Panc1 (cell line): ENCODE results near the gene RARA. TPM values are rescaled to one million over a fixed set of nuclear protein-coding genes. Genes with fewer than 3 reads are reported as not detected.
"Not testable (repeated sequence)": the region's sequence is repeated elsewhere in the genome, so short reads cannot be mapped to it uniquely, and the experiment has no call there.

Experiments
- ATAC-seq: fragments of 200-7000 bp; cut with Tn5 transposase; 2 replicates; pipeline ENCODE4 v1.9.1; 2020; ENCODE audit warnings: mild to moderate bottlenecking, moderate library complexity
- BruUV-seq: library from RNA; stranded (reverse); fragments of 400-500 nt; replicated peaks from 2 replicates; lab custom pipeline; 2021; lab: Mats Ljungman, UMichigan
- CTCF ChIA-PET: fragments of 300-600 bp; sonication (Branson Sonifier 250); formaldehyde crosslinking; loops from one replicate; lab custom pipeline; 2022; ENCODE audit warnings: antibody characterized with exemption; lab: Charles Lee
- POLR2A ChIA-PET: fragments of 300-600 bp; sonication (Branson Sonifier 250); formaldehyde crosslinking; loops from one replicate; lab custom pipeline; 2022; ENCODE audit warnings: antibody characterized with exemption; lab: Charles Lee
- DNase-seq: peaks from one replicate; pipeline ENCODE4 v3.0.0-alpha.2; 2010; ENCODE audit warnings: low read depth, low spot score
- H3K27ac ChIP-seq: 2 replicates; pipeline ENCODE4 v1.5.1; 2011; ENCODE audit warnings: mild to moderate bottlenecking, low read length, inconsistent platforms
- H3K27me3 ChIP-seq: fragments of 200-500 bp; sonication (Bioruptor generic); 2 replicates; pipeline ENCODE4 v1.6.0; 2014; ENCODE audit warnings: low read length, inconsistent platforms; ENCODE audit not compliant: control insufficient read depth, insufficient read depth
- H3K36me3 ChIP-seq: fragments of 200-500 bp; sonication (Bioruptor generic); 2 replicates; pipeline ENCODE4 v1.5.1; 2014; ENCODE audit warnings: inconsistent platforms, mild to moderate bottlenecking, low read length, moderate library complexity; ENCODE audit not compliant: control insufficient read depth, insufficient read depth
- H3K4me1 ChIP-seq: 2 replicates; pipeline ENCODE4 v1.5.1; 2011; ENCODE audit warnings: inconsistent platforms, mild to moderate bottlenecking, low read length, moderate library complexity; ENCODE audit not compliant: control insufficient read depth, insufficient read depth
- H3K4me3 ChIP-seq, 2 experiments: 2 replicates each; pipeline ENCODE4 v1.5.1; 2011 to 2012; ENCODE audit warnings: low read depth in 2 of 2, low read length in 2 of 2, mild to moderate bottlenecking in 2 of 2, inconsistent platforms in 1 of 2, moderate library complexity in 1 of 2
- H3K9me3 ChIP-seq: fragments of 200-500 bp; sonication (Bioruptor generic); 2 replicates; pipeline ENCODE4 v1.5.1; 2014; ENCODE audit warnings: low read depth, mild to moderate bottlenecking, inconsistent platforms, low read length, moderate library complexity; ENCODE audit not compliant: control insufficient read depth, insufficient read depth
- CTCF ChIP-seq: fragments of 450-650 bp; IDR thresholded peaks from 2 replicates; pipeline ENCODE4 v1.5.1; 2017; ENCODE audit warnings: mild to moderate bottlenecking
- POLR2AphosphoS5 ChIP-seq: IDR thresholded peaks from 2 replicates; pipeline ENCODE4 v1.6.1; 2012; ENCODE audit warnings: mild to moderate bottlenecking, low read depth, low read length, moderate library complexity
- SIN3A ChIP-seq: IDR thresholded peaks from 2 replicates; pipeline ENCODE4 v1.6.1; 2012; ENCODE audit warnings: low read depth, mild to moderate bottlenecking, low read length, moderate library complexity, borderline replicate concordance; ENCODE audit not compliant: insufficient read depth
- TCF7L2 ChIP-seq: IDR thresholded peaks from 2 replicates; pipeline ENCODE4 v1.6.1; 2011; ENCODE audit warnings: mild to moderate bottlenecking, low read depth, low read length, inconsistent platforms
- in situ Hi-C: cut with HindIII; loops from 2 replicates; pipeline ENCODE4 v1.10.0; 2016; ENCODE audit warnings: low sequenced_read_pairs, low pct_unique_long_range_greater_than_20kb
- intact Hi-C: fragments of 100-400 bp; cut with micrococcal nuclease; formaldehyde crosslinking; loops from one replicate; pipeline ENCODE4 v1.10.0; 2022; ENCODE audit not compliant: unreplicated experiment
- total RNA-seq: library from RNA; stranded (reverse); gene quantifications from one replicate; pipeline ENCODE4 v1.2.1, GENCODE V29; 2021; ENCODE audit not compliant: unreplicated experiment
- TF ChIP-seq, protein P1 (sequence below), 2 experiments: IDR thresholded peaks; 2 replicates each; pipeline ENCODE4 v1.6.1; 2011 to 2012; ENCODE audit warnings: low read depth in 2 of 2, control low read depth in 1 of 2, low read length in 1 of 2, mild to moderate bottlenecking in 1 of 2, moderate library complexity in 1 of 2; ENCODE audit not compliant: insufficient read depth in 1 of 2

RARA gene
- total RNA-seq, 1 experiment from 2014 or later, result 55.6 TPM

GRCh38 chr17:40371261-40371929 lies 62.4 kb downstream of the RARA start:
- in situ Hi-C loops, result no loop called here
- ATAC-seq (peak; percentile 71), DNase-seq (no peak)
- H3K27ac ChIP-seq, result no peak overlapping the region
- no peaks in the 10 kb centered on the region for H3K36me3 ChIP-seq
- CTCF ChIA-PET, result interaction anchor here (0.7 kb wide), 1 partner anchor 47 kb away, joined by 3 read pairs; the partner anchor contains the start of gene TOP2A
- no TSS peak for BruUV-seq
- no peaks in the 10 kb centered on the region for H3K9me3 ChIP-seq
- intact Hi-C loops, result no loop called here
- no peaks in the 10 kb centered on the region for H3K4me1 ChIP-seq
- H3K27me3 ChIP-seq, result no peaks in the 10 kb centered on the region
- H3K4me3 ChIP-seq, result no peak overlapping the region
- POLR2A ChIA-PET, result no interaction called here
- TF ChIP-seq, protein P1, sequence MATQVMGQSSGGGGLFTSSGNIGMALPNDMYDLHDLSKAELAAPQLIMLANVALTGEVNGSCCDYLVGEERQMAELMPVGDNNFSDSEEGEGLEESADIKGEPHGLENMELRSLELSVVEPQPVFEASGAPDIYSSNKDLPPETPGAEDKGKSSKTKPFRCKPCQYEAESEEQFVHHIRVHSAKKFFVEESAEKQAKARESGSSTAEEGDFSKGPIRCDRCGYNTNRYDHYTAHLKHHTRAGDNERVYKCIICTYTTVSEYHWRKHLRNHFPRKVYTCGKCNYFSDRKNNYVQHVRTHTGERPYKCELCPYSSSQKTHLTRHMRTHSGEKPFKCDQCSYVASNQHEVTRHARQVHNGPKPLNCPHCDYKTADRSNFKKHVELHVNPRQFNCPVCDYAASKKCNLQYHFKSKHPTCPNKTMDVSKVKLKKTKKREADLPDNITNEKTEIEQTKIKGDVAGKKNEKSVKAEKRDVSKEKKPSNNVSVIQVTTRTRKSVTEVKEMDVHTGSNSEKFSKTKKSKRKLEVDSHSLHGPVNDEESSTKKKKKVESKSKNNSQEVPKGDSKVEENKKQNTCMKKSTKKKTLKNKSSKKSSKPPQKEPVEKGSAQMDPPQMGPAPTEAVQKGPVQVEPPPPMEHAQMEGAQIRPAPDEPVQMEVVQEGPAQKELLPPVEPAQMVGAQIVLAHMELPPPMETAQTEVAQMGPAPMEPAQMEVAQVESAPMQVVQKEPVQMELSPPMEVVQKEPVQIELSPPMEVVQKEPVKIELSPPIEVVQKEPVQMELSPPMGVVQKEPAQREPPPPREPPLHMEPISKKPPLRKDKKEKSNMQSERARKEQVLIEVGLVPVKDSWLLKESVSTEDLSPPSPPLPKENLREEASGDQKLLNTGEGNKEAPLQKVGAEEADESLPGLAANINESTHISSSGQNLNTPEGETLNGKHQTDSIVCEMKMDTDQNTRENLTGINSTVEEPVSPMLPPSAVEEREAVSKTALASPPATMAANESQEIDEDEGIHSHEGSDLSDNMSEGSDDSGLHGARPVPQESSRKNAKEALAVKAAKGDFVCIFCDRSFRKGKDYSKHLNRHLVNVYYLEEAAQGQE (IDR thresholded peaks at IDR 0.05; ENCODE audit: insufficient read depth in 1 of 2, low read depth in 2 of 2, low read length in 1 of 2), result no peak
- no peak for TF ChIP-seq POLR2AphosphoS5
- no peak for TF ChIP-seq CTCF
- TF ChIP-seq TCF7L2, result no peak
- no peak for TF ChIP-seq SIN3A

- intact Hi-C loops, result no loop called here
- no peak for ATAC-seq
- H3K4me3 ChIP-seq, result no peak overlapping the region
- no peaks in the 10 kb centered on the region for H3K27me3 ChIP-seq
- DNase-seq, result no peak
- no peaks in the 10 kb centered on the region for H3K36me3 ChIP-seq
- H3K4me1 ChIP-seq, result no peaks in the 10 kb centered on the region
- in situ Hi-C loops, result no loop called here
- CTCF ChIA-PET, result no interaction called here
- H3K27ac ChIP-seq, result no peak overlapping the region
- no TSS peak for BruUV-seq
- H3K9me3 ChIP-seq, result no peaks in the 10 kb centered on the region
- POLR2A ChIA-PET, result no interaction called here
- TF ChIP-seq SIN3A (no peak), CTCF (no peak), TCF7L2 (no peak), POLR2AphosphoS5 (no peak)
- TF ChIP-seq, protein P1 (IDR thresholded peaks at IDR 0.05; ENCODE audit: insufficient read depth in 1 of 2, low read depth in 2 of 2, low read length in 1 of 2), result no peak
Observed at GRCh38 chr17:40372031-40372430, 63.1 kb downstream of the RARA start.

DNA sequence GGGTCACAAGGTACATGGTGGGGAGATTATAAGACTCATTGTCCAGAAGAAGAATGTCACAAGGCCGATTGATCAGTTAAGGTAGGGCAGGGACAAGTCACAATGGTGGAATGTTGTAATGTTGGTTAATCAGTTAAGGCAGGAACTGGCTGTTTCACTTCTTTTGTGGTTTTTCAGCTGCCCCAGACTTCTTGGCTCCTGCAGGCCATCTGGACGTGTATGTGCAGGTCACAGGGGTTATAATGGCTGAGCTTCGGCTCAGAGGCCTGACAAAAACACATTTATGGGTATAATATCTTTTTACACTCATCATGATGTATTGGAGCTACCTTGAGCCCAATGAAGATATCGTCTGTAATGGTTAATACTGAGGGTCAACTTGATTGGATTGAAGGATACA lies 63.7 kb downstream of the RARA start:
- BruUV-seq, H3K4me3 ChIP-seq, CTCF ChIA-PET, H3K36me3 ChIP-seq, in situ Hi-C loops, H3K4me1 ChIP-seq, DNase-seq, intact Hi-C loops, H3K9me3 ChIP-seq, POLR2A ChIA-PET, H3K27me3 ChIP-seq, ATAC-seq, H3K27ac ChIP-seq: not testable (repeated sequence)
